Loucy (cell line): ENCODE results near the gene SURF1.
"Not testable (repeated sequence)": the region's sequence is repeated elsewhere in the genome, so short reads cannot be mapped to it uniquely, and the experiment has no call there.

ENCODE experiments used
- H2AFZ ChIP-seq: fragments of 200-600 bp; sonication (generic); 2 replicates; pipeline ENCODE4 v1.6.0; 2016; ENCODE audit warnings: antibody characterized with exemption, mild to moderate bottlenecking, low read length, moderate library complexity
- H3F3A ChIP-seq: fragments of 200-600 bp; 2 replicates; pipeline ENCODE4 v1.6.0; 2016; ENCODE audit warnings: antibody characterized with exemption, low read depth, mild to moderate bottlenecking
- H3K27me3 ChIP-seq: fragments of 200-600 bp; sonication (generic); 2 replicates; pipeline ENCODE4 v1.6.1; 2014; ENCODE audit warnings: low read length, mild to moderate bottlenecking; ENCODE audit not compliant: insufficient read depth, poor library complexity, severe bottlenecking
- H3K36me3 ChIP-seq: fragments of 200-600 bp; sonication (generic); 2 replicates; pipeline ENCODE4 v1.6.1; 2016; ENCODE audit warnings: low read length; ENCODE audit not compliant: insufficient read depth
- H3K4me1 ChIP-seq: fragments of 200-600 bp; sonication (generic); 2 replicates; pipeline ENCODE4 v1.5.1; 2014; ENCODE audit warnings: low read length, mild to moderate bottlenecking; ENCODE audit not compliant: insufficient read depth, poor library complexity, severe bottlenecking
- H3K4me2 ChIP-seq: fragments of 200-600 bp; sonication (generic); 2 replicates; pipeline ENCODE4 v1.6.0; 2014; ENCODE audit warnings: antibody characterized with exemption, low read length, low read depth, mild to moderate bottlenecking; ENCODE audit not compliant: poor library complexity, severe bottlenecking
- H3K4me3 ChIP-seq: fragments of 200-600 bp; sonication (generic); 2 replicates; pipeline ENCODE4 v1.5.1; 2014; ENCODE audit warnings: low read length, mild to moderate bottlenecking, mixed read lengths; ENCODE audit not compliant: poor library complexity, severe bottlenecking
- H3K79me2 ChIP-seq: fragments of 200-600 bp; sonication (generic); 2 replicates; pipeline ENCODE4 v1.6.1; 2014; ENCODE audit warnings: low read length; ENCODE audit not compliant: insufficient read depth
- H3K9ac ChIP-seq: fragments of 200-600 bp; sonication (generic); 2 replicates; pipeline ENCODE4 v1.6.0; 2014; ENCODE audit warnings: mild to moderate bottlenecking, low read depth, low read length, moderate library complexity; ENCODE audit not compliant: poor library complexity, severe bottlenecking
- H3K9me2 ChIP-seq: fragments of 200-600 bp; sonication (generic); replicated peaks from 2 replicates; pipeline ENCODE4 v1.6.1; 2016; ENCODE audit warnings: low read depth, low read length, mixed read lengths
- H3K9me3 ChIP-seq: fragments of 200-600 bp; sonication (generic); 2 replicates; pipeline ENCODE4 v1.6.1; 2014; ENCODE audit warnings: mild to moderate bottlenecking, antibody characterized with exemption, low read length, low read depth; ENCODE audit not compliant: insufficient read depth
- H4K20me1 ChIP-seq: fragments of 200-600 bp; sonication (generic); 2 replicates; pipeline ENCODE4 v1.6.0; 2014; ENCODE audit warnings: antibody characterized with exemption, low read length, mild to moderate bottlenecking; ENCODE audit not compliant: insufficient read depth, poor library complexity, severe bottlenecking
- CTCF ChIP-seq: fragments of 200-600 bp; sonication (generic); conservative IDR thresholded peaks from 2 replicates; pipeline ENCODE4 v1.5.1; 2014; ENCODE audit warnings: mild to moderate bottlenecking, antibody characterized with exemption, low read length
- EZH2phosphoT487 ChIP-seq: fragments of 200-600 bp; IDR thresholded peaks from 2 replicates; pipeline ENCODE4 v1.6.1; 2018; ENCODE audit warnings: antibody characterized with exemption, mild to moderate bottlenecking, moderate library complexity, borderline replicate concordance

Gene SURF1

GRCh38 chr9:133394687-133395271, 38.5 kb upstream of the SURF1 start:
- no peaks in the 10 kb centered on the region for H3K79me2 ChIP-seq
- H4K20me1 ChIP-seq: no peaks in the 10 kb centered on the region
- H3K9ac ChIP-seq: no peak overlapping the region
- TF ChIP-seq CTCF: no peak
- no peak for TF ChIP-seq EZH2phosphoT487
- no peaks in the 10 kb centered on the region for H3K27me3 ChIP-seq
- no peaks in the 10 kb centered on the region for H3F3A ChIP-seq
- H3K9me3 ChIP-seq: no peaks in the 10 kb centered on the region
- no peak overlapping the region for H3K4me2 ChIP-seq
- H3K9me2 ChIP-seq: no peaks in the 10 kb centered on the region
- H3K4me3 ChIP-seq: no peak overlapping the region
- H2AFZ ChIP-seq: no peak overlapping the region
- H3K4me1 ChIP-seq: no peaks in the 10 kb centered on the region
- no peaks in the 10 kb centered on the region for H3K36me3 ChIP-seq

GRCh38 chr9:133393399-133393798, 37.1 kb upstream of the SURF1 start:
- TF ChIP-seq CTCF (no peak), EZH2phosphoT487 (no peak)
- Histone ChIP-seq H3K4me2 (no peak overlapping the region), H3K4me3 (no peak overlapping the region), H3K4me1 (no peaks in the 10 kb centered on the region), H4K20me1 (no peaks in the 10 kb centered on the region), H3K9ac (no peak overlapping the region), H3K79me2 (no peaks in the 10 kb centered on the region), H3K9me2 (no peaks in the 10 kb centered on the region), H3K27me3 (no peaks in the 10 kb centered on the region), H2AFZ (no peak overlapping the region), H3F3A (no peaks in the 10 kb centered on the region), H3K36me3 (no peaks in the 10 kb centered on the region), H3K9me3 (no peaks in the 10 kb centered on the region)

GRCh38 chr9:133392308-133392707, 36.0 kb upstream of the SURF1 start:
- H4K20me1 ChIP-seq, H3K36me3 ChIP-seq, H3K4me1 ChIP-seq, H3K27me3 ChIP-seq, H3K4me3 ChIP-seq, H3F3A ChIP-seq, H3K79me2 ChIP-seq, H3K9me3 ChIP-seq, H3K9ac ChIP-seq, H3K4me2 ChIP-seq, H2AFZ ChIP-seq, H3K9me2 ChIP-seq: not testable (repeated sequence)

GRCh38 chr9:133391449-133391848, 35.2 kb upstream of the SURF1 start:
- not testable (repeated sequence) for H3K4me1 ChIP-seq, H3K4me3 ChIP-seq, H3K4me2 ChIP-seq, H3K79me2 ChIP-seq, H3K27me3 ChIP-seq, H4K20me1 ChIP-seq, H2AFZ ChIP-seq, H3K9me2 ChIP-seq, H3K9me3 ChIP-seq, H3F3A ChIP-seq, H3K36me3 ChIP-seq, H3K9ac ChIP-seq
